HepG2 (cell line): ENCODE results near the gene GGA3. TPM values are rescaled to one million over a fixed set of nuclear protein-coding genes. Genes with fewer than 3 reads are reported as not detected.

Experiments
- ATAC-seq: fragments of 200-7000 bp; cut with Tn5 transposase; 3 replicates; pipeline ENCODE4 v1.9.1; 2020; ENCODE audit warnings: mild to moderate bottlenecking, moderate library complexity
- BruUV-seq: library from RNA; stranded (reverse); fragments of 400-500 nt; replicated peaks from 2 replicates; lab custom pipeline; 2021; lab: Mats Ljungman, UMichigan
- CTCF ChIA-PET: fragments of 300-600 bp; formaldehyde crosslinking; extraction: SDS; loops from one replicate; lab custom pipeline; 2021; ENCODE audit warnings: low total read pairs, inconsistent platforms, low intra/inter-chr PET ratio; lab: Yijun Ruan, JAX
- POLR2A ChIA-PET: fragments of 350-600 bp; sonication (Branson Sonifier 250); formaldehyde crosslinking; loops from one replicate; lab custom pipeline; 2020; ENCODE audit warnings: antibody characterized with exemption, inconsistent platforms; lab: Yijun Ruan, JAX
- DNase-seq: peaks from one replicate; pipeline ENCODE4 v3.0.0-alpha.2; 2015; ENCODE audit warnings: low spot score
- FAIRE-seq: peaks from 3 replicates; lab custom pipeline; 2011; peaks lifted over from hg19 to GRCh38; lab: Jason Lieb, UNC
- H2AFZ ChIP-seq: one replicate; pipeline ENCODE4 v1.6.1; 2011; ENCODE audit warnings: low read length, inconsistent platforms
- H3K27ac ChIP-seq: fragments of 300-600 bp; 3 replicates; pipeline ENCODE4 v1.8.0; 2011; ENCODE audit warnings: mixed run types, mild to moderate bottlenecking, mixed read lengths, low read length, inconsistent platforms; ENCODE audit not compliant: insufficient read depth; ENCODE audit errors: extremely low read length
- H3K27me3 ChIP-seq, 2 experiments: fragments of 200-600 bp in 1 of 2; 2 replicates in 1 of 2; 3 replicates in 1 of 2; pipeline versions ENCODE4 v1.6.0 to v1.8.0; 2011; ENCODE audit warnings: low read length in 2 of 2, mild to moderate bottlenecking in 2 of 2, moderate library complexity in 2 of 2, inconsistent platforms in 1 of 2; ENCODE audit not compliant: insufficient read depth in 2 of 2, control insufficient read depth in 1 of 2
- H3K36me3 ChIP-seq, 2 experiments: fragments of 200-600 bp in 1 of 2; replicated peaks in 1 of 2; 2 replicates in 1 of 2; 3 replicates in 1 of 2; pipeline versions ENCODE4 v1.5.1 to v1.8.0; 2011; ENCODE audit warnings: low read length in 2 of 2, inconsistent platforms in 1 of 2; ENCODE audit not compliant: insufficient read depth in 2 of 2, control insufficient read depth in 1 of 2
- H3K4me1 ChIP-seq: 2 replicates; pipeline ENCODE4 v1.5.1; 2012; ENCODE audit warnings: low read length, inconsistent platforms; ENCODE audit not compliant: insufficient read depth
- H3K4me2 ChIP-seq: 2 replicates; pipeline ENCODE4 v1.6.0; 2011; ENCODE audit warnings: low read depth, low read length, inconsistent platforms
- H3K4me3 ChIP-seq, 3 experiments: fragments of 200-600 bp in 1 of 3; sonication (generic), shearing (Covaris generic) in 1 of 3; replicated peaks in 1 of 3; 2 replicates each; pipeline ENCODE4 v1.5.1; 2011 to 2016; ENCODE audit warnings: low read length in 3 of 3, inconsistent platforms in 2 of 3, low read depth in 2 of 3, mild to moderate bottlenecking in 2 of 3, control low read depth in 1 of 3, mixed read lengths in 1 of 3; ENCODE audit not compliant: insufficient read depth in 1 of 3
- H3K79me2 ChIP-seq: one replicate; pipeline ENCODE4 v1.6.1; 2011; ENCODE audit warnings: low read length, inconsistent platforms; ENCODE audit not compliant: insufficient read depth
- H3K9ac ChIP-seq: 2 replicates; pipeline ENCODE4 v1.6.0; 2011; ENCODE audit warnings: mild to moderate bottlenecking, low read depth, low read length, inconsistent platforms; ENCODE audit not compliant: insufficient read depth
- H3K9me3 ChIP-seq: 2 replicates; pipeline ENCODE4 v1.5.1; 2012; ENCODE audit warnings: mild to moderate bottlenecking, low read length
- H4K20me1 ChIP-seq: 2 replicates; pipeline ENCODE4 v1.6.0; 2011; ENCODE audit warnings: inconsistent platforms, mild to moderate bottlenecking, low read length, moderate library complexity; ENCODE audit not compliant: insufficient read depth
- AGO1 ChIP-seq: fragments of 200-400 bp; formaldehyde crosslinking; IDR thresholded peaks from 2 replicates; pipeline ENCODE4 v1.6.1; 2017; ENCODE audit warnings: mild to moderate bottlenecking, low read depth, low read length, moderate library complexity; ENCODE audit not compliant: poor library complexity, severe bottlenecking
- ATRX ChIP-seq: sonication (generic); formaldehyde crosslinking; IDR thresholded peaks from 2 replicates; pipeline ENCODE4 v1.4.0; 2020; ENCODE audit warnings: missing genetic modification reagents, borderline replicate concordance
- CENPT ChIP-seq: sonication (generic); formaldehyde crosslinking; IDR thresholded peaks from 2 replicates; pipeline ENCODE4 v1.8.0; 2022; ENCODE audit warnings: low read depth, mild to moderate bottlenecking, moderate library complexity, missing genetic modification reagents
- MXI1 ChIP-seq: IDR thresholded peaks from 3 replicates; pipeline ENCODE4 v1.6.1; 2012; ENCODE audit warnings: low read depth, low read length, inconsistent platforms, borderline replicate concordance
- NFRKB ChIP-seq: fragments of 450-650 bp; IDR thresholded peaks from 2 replicates; pipeline ENCODE4 v1.6.1; 2017
- RBFOX2 ChIP-seq: fragments of 200-400 bp; formaldehyde crosslinking; IDR thresholded peaks from 2 replicates; pipeline ENCODE4 v1.6.1; 2017; ENCODE audit warnings: low read depth, mild to moderate bottlenecking, low read length
- RORA ChIP-seq: sonication (generic); formaldehyde crosslinking; IDR thresholded peaks from 2 replicates; pipeline ENCODE4 v1.5.0; 2020; ENCODE audit warnings: mild to moderate bottlenecking, missing genetic modification reagents, moderate library complexity
- SOX6 ChIP-seq, 2 experiments: fragments of 450-650 bp in 1 of 2; sonication (generic) in 1 of 2; formaldehyde crosslinking in 1 of 2; IDR thresholded peaks; 2 replicates each; pipeline versions ENCODE4 v1.4.0 to v1.6.1; 2017 to 2020; ENCODE audit warnings: antibody characterized with exemption in 1 of 2, mild to moderate bottlenecking in 1 of 2, missing genetic modification reagents in 1 of 2
- SRY ChIP-seq: sonication (generic); formaldehyde crosslinking; IDR thresholded peaks from 2 replicates; pipeline ENCODE4 v1.8.0; 2022; ENCODE audit warnings: mild to moderate bottlenecking, missing genetic modification reagents
- TBX3 ChIP-seq: fragments of 450-650 bp; IDR thresholded peaks from 2 replicates; pipeline ENCODE4 v1.6.1; 2017; ENCODE audit warnings: antibody characterized with exemption, mild to moderate bottlenecking, inconsistent platforms, borderline replicate concordance
- ZIK1 ChIP-seq: sonication (generic); formaldehyde crosslinking; IDR thresholded peaks from 2 replicates; pipeline ENCODE4 v1.5.0; 2020; ENCODE audit warnings: mild to moderate bottlenecking, low read depth, missing genetic modification reagents, borderline replicate concordance
- ZNF550 ChIP-seq: sonication (generic); formaldehyde crosslinking; IDR thresholded peaks from 2 replicates; pipeline ENCODE4 v1.4.0; 2020; ENCODE audit warnings: mild to moderate bottlenecking, missing genetic modification reagents, borderline replicate concordance
- ZNF557 ChIP-seq: sonication (generic); formaldehyde crosslinking; IDR thresholded peaks from 2 replicates; pipeline ENCODE4 v1.4.0; 2020; ENCODE audit warnings: missing genetic modification reagents
- ZSCAN30 ChIP-seq: sonication (generic); formaldehyde crosslinking; IDR thresholded peaks from 2 replicates; pipeline ENCODE4 v1.5.0; 2020; ENCODE audit warnings: mild to moderate bottlenecking, missing genetic modification reagents
- WGBS: methylation state at CpG from one replicate; pipeline ENCODE4 v1.1.6; 2017; ENCODE audit warnings: low lambda C conversion rate; 5-methylcytosine and 5-hydroxymethylcytosine counted together
- in situ Hi-C: cut with HindIII; loops from 2 replicates; pipeline ENCODE4 v1.10.0; 2017; ENCODE audit warnings: low pct_unique_long_range_greater_than_20kb; ENCODE audit not compliant: extremely low pct_ligation_motif_present
- intact Hi-C: fragments of 100-400 bp; cut with micrococcal nuclease; formaldehyde crosslinking; loops from one replicate; pipeline ENCODE4 v1.10.0; 2022; ENCODE audit not compliant: unreplicated experiment
- polyA plus RNA-seq, 8 experiments: library from polyadenylated mRNA; depleted of rRNA in 3 of 8; stranded (reverse) in 7 of 8; unstranded in 1 of 8; fragments of >200 nt; fragmentation: Illumina TruSeq in 4 of 8; extraction: Trizol in 4 of 8; gene quantifications; 2 replicates each; pipeline versions ENCODE4 v1.2.1 to v1.2.3, GENCODE V29; 2011 to 2016; ENCODE audit warnings: low read depth in 4 of 8, missing spikeins in 1 of 8, mixed read lengths in 1 of 8; ENCODE audit not compliant: insufficient read depth in 1 of 8
- total RNA-seq, 5 experiments: library from RNA; depleted of rRNA; stranded (reverse); fragments of >200 nt; fragmentation: Illumina TruSeq; extraction: Trizol; gene quantifications; 2 replicates each; pipeline ENCODE4 v1.2.3, GENCODE V29; 2016; ENCODE audit warnings: low read depth in 1 of 5
- TF ChIP-seq, protein P1 (sequence below): IDR thresholded peaks from 2 replicates; pipeline ENCODE4 v1.6.1; 2016; ENCODE audit warnings: missing compliant biosample characterization, missing genetic modification reagents, borderline replicate concordance
- TF ChIP-seq, protein P2 (sequence below): sonication (generic); formaldehyde crosslinking; IDR thresholded peaks from 2 replicates; pipeline ENCODE4; 2020; ENCODE audit warnings: missing genetic modification reagents, mild to moderate bottlenecking, borderline replicate concordance
- TF ChIP-seq, protein P3 (sequence below): sonication (generic); formaldehyde crosslinking; IDR thresholded peaks from 2 replicates; pipeline ENCODE4 v1.4.0; 2020; ENCODE audit warnings: missing genetic modification reagents
- TF ChIP-seq, protein P4 (sequence below), 2 experiments: sonication (generic) in 1 of 2; formaldehyde crosslinking in 1 of 2; IDR thresholded peaks; 2 replicates each; pipeline versions ENCODE4 v1.4.0 to v1.6.1; 2018 to 2020; ENCODE audit warnings: missing genetic modification reagents in 2 of 2, borderline replicate concordance in 1 of 2, low read depth in 1 of 2, mild to moderate bottlenecking in 1 of 2, missing biosample characterization in 1 of 2

GGA3 gene
- total and polyA plus RNA-seq, 2 of the 13 experiments (the other 11 are each of a cell fraction or from before 2014, with no cell fraction given), result 28.4 to 43.7 TPM

DNA sequence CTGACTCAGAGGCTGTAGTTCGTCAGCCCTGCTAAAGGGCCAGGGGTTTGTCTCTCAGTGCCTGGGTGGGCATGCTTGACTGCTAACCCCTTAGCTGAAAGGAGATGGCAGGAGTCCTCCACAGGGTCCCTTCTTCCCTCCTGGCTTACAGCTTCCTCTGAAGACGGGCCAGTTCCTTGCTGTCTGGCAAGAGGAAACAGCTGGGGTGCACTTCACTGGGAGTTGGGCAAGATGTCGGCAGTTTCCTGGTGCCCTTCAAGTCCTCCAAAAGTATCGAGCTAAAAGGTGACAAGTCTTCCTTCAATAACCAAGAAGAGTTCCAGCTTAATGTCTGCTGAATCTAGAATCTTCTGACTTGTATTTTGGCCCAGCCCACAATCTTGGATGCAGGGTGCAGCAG, 32.6 kb downstream of the GGA3 start:
- POLR2A ChIA-PET, result interaction anchor here (1.2 kb wide), 1 partner anchor 32 kb away, joined by 4 read pairs; the partner anchor contains the start of genes GGA3 and MRPS7
- BruUV-seq, result no TSS peak

More for the DNA sequence above, 32.6 kb downstream of the GGA3 start:
- FAIRE-seq (no peak), ATAC-seq (no peak), DNase-seq (no peak)
- TF ChIP-seq MXI1, result no peak
- TF ChIP-seq RORA (CRISPR knock-in tag), result no peak
- TF ChIP-seq SOX6 (IDR thresholded peaks at IDR 0.05), result no peak
- TF ChIP-seq SOX6 (CRISPR knock-in tag; IDR thresholded peaks at IDR 0.05), result no peak
- TF ChIP-seq ZNF557, result no peak
- TF ChIP-seq, protein P1, sequence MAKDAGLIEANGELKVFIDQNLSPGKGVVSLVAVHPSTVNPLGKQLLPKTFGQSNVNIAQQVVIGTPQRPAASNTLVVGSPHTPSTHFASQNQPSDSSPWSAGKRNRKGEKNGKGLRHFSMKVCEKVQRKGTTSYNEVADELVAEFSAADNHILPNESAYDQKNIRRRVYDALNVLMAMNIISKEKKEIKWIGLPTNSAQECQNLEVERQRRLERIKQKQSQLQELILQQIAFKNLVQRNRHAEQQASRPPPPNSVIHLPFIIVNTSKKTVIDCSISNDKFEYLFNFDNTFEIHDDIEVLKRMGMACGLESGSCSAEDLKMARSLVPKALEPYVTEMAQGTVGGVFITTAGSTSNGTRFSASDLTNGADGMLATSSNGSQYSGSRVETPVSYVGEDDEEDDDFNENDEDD (CRISPR knock-in tag), result no peak
- TF ChIP-seq, protein P2, sequence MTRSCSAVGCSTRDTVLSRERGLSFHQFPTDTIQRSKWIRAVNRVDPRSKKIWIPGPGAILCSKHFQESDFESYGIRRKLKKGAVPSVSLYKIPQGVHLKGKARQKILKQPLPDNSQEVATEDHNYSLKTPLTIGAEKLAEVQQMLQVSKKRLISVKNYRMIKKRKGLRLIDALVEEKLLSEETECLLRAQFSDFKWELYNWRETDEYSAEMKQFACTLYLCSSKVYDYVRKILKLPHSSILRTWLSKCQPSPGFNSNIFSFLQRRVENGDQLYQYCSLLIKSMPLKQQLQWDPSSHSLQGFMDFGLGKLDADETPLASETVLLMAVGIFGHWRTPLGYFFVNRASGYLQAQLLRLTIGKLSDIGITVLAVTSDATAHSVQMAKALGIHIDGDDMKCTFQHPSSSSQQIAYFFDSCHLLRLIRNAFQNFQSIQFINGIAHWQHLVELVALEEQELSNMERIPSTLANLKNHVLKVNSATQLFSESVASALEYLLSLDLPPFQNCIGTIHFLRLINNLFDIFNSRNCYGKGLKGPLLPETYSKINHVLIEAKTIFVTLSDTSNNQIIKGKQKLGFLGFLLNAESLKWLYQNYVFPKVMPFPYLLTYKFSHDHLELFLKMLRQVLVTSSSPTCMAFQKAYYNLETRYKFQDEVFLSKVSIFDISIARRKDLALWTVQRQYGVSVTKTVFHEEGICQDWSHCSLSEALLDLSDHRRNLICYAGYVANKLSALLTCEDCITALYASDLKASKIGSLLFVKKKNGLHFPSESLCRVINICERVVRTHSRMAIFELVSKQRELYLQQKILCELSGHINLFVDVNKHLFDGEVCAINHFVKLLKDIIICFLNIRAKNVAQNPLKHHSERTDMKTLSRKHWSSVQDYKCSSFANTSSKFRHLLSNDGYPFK (CRISPR knock-in tag), result no peak
- TF ChIP-seq, protein P3, sequence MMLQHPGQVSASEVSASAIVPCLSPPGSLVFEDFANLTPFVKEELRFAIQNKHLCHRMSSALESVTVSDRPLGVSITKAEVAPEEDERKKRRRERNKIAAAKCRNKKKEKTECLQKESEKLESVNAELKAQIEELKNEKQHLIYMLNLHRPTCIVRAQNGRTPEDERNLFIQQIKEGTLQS (CRISPR knock-in tag), result no peak
- TF ChIP-seq ATRX (CRISPR knock-in tag), result no peak
- no peak for TF ChIP-seq CENPT (CRISPR knock-in tag)
- no peak for TF ChIP-seq AGO1
- no peak for TF ChIP-seq ZIK1
- no peak for TF ChIP-seq SRY (CRISPR knock-in tag)
- no peak for TF ChIP-seq TBX3
- no peak for TF ChIP-seq ZSCAN30 (CRISPR knock-in tag)
- no peak for TF ChIP-seq RBFOX2
- TF ChIP-seq, protein P4, sequence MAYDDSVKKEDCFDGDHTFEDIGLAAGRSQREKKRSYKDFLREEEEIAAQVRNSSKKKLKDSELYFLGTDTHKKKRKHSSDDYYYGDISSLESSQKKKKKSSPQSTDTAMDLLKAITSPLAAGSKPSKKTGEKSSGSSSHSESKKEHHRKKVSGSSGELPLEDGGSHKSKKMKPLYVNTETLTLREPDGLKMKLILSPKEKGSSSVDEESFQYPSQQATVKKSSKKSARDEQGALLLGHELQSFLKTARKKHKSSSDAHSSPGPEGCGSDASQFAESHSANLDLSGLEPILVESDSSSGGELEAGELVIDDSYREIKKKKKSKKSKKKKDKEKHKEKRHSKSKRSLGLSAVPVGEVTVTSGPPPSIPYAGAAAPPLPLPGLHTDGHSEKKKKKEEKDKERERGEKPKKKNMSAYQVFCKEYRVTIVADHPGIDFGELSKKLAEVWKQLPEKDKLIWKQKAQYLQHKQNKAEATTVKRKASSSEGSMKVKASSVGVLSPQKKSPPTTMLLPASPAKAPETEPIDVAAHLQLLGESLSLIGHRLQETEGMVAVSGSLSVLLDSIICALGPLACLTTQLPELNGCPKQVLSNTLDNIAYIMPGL (CRISPR knock-in tag; IDR thresholded peaks at IDR 0.05; ENCODE audit: borderline replicate concordance in 1 of 2, low read depth in 1 of 2), result no peak
- no peak for TF ChIP-seq ZNF550 (CRISPR knock-in tag)
- TF ChIP-seq NFRKB, result no peak
- Histone ChIP-seq H3K27me3 (no peaks in the 10 kb centered on the region), H2AFZ (no peak overlapping the region), H3K4me3 (no peak overlapping the region), H3K4me2 (no peak overlapping the region), H3K36me3 (peaks cover 57 to 79% of the 10 kb centered on the region in 2 experiments), H3K9me3 (no peaks in the 10 kb centered on the region), H3K9ac (no peak overlapping the region), H4K20me1 (no peaks in the 10 kb centered on the region), H3K4me1 (no peaks in the 10 kb centered on the region), H3K27ac (no peak overlapping the region), H3K79me2 (no peaks in the 10 kb centered on the region)
- WGBS, result 100% methylated on average over 4 of the region's 4 CpGs
- in situ Hi-C loops, result no loop called here
- intact Hi-C loops, result no loop called here
- CTCF ChIA-PET, result no interaction called here
